HG03354 (cell line): ENCODE measurements around the gene TEX9.
A peak's percentile ranks its signal among the peaks of the same experiment; 100 is the strongest.

Experiments used
- ATAC-seq: cut with Tn5 transposase; IDR thresholded peaks from one replicate; pipeline ENCODE4 v1.9.1; 2021; ENCODE audit warnings: mild to moderate bottlenecking; ENCODE audit not compliant: unreplicated experiment, poor library complexity, severe bottlenecking

TEX9 gene

GRCh38 chr15:56432304-56432703 is 67.1 kb downstream of the TEX9 start:
- no peak for ATAC-seq

GRCh38 chr15:56440214-56440770 is 75.1 kb downstream of the TEX9 start:
- ATAC-seq = no peak

GRCh38 chr15:56442354-56442753 is 77.1 kb downstream of the TEX9 start:
- no peak for ATAC-seq

GRCh38 chr15:56445746-56446145 is 80.5 kb downstream of the TEX9 start:
- no peak for ATAC-seq

GRCh38 chr15:56454836-56455235 is 89.6 kb downstream of the TEX9 start:
- no peak for ATAC-seq

GRCh38 chr15:56456229-56456628 is 91.0 kb downstream of the TEX9 start:
- ATAC-seq = no peak

GRCh38 chr15:56459096-56459495 is 93.9 kb downstream of the TEX9 start:
- no peak for ATAC-seq

GRCh38 chr15:56460071-56460470 is 94.8 kb downstream of the TEX9 start:
- ATAC-seq = no peak

GRCh38 chr15:56460947-56461346 is 95.7 kb downstream of the TEX9 start:
- ATAC-seq = no peak

- ATAC-seq = peak; percentile 98
Observed at GRCh38 chr15:56464893-56465520, 99.8 kb downstream of the TEX9 start, which contains the start of gene MNS1. Gene MNS1 (minus strand): TSS chr15:56465137. CDS start chr15:56464972, 165 bp downstream.

GRCh38 chr15:56467616-56468015 is 102.4 kb downstream of the TEX9 start:
- no peak for ATAC-seq

- ATAC-seq = peak; percentile 42
Observed at GRCh38 chr15:56468401-56468800, 103.2 kb downstream of the TEX9 start.

GRCh38 chr15:56469483-56469882 is 104.3 kb downstream of the TEX9 start:
- ATAC-seq = no peak

- ATAC-seq = no peak
Observed at GRCh38 chr15:56471440-56472069, 106.3 kb downstream of the TEX9 start.

- no peak for ATAC-seq
Observed at GRCh38 chr15:56472278-56472677, 107.1 kb downstream of the TEX9 start.

GRCh38 chr15:56473017-56473416 is 107.8 kb downstream of the TEX9 start:
- ATAC-seq = no peak

GRCh38 chr15:56475351-56475750 is 110.1 kb downstream of the TEX9 start:
- no peak for ATAC-seq
